Type B pancreatic cell (in vitro differentiated cells): Measurements from ENCODE around the gene TK2. TPM values are rescaled to one million over a fixed set of nuclear protein-coding genes. Genes with fewer than 3 reads are reported as not detected.

Source experiments
- DNase-seq: peaks from one replicate; pipeline ENCODE4 v3.0.0; 2021; ENCODE audit warnings: mixed read lengths; ENCODE audit not compliant: unreplicated experiment; ENCODE audit errors: extremely low spot score
- H3K27ac Mint-ChIP-seq: 2 replicates; pipeline ENCODE4 v1.8.0; 2021; ENCODE audit warnings: mild to moderate bottlenecking, mixed read lengths
- H3K27me3 Mint-ChIP-seq: 2 replicates; pipeline ENCODE4 v1.8.0; 2021; ENCODE audit warnings: mixed read lengths
- H3K36me3 Mint-ChIP-seq: 2 replicates; pipeline ENCODE4 v1.8.0; 2021; ENCODE audit warnings: mixed read lengths
- H3K4me1 Mint-ChIP-seq: one replicate; pipeline ENCODE4 v1.8.0; 2021; ENCODE audit warnings: mixed read lengths; ENCODE audit not compliant: unreplicated experiment
- H3K4me3 Mint-ChIP-seq: 2 replicates; pipeline ENCODE4 v1.8.0; 2021; ENCODE audit warnings: mild to moderate bottlenecking, mixed read lengths
- H3K9me3 Mint-ChIP-seq: 2 replicates; pipeline ENCODE4 v1.8.0; 2021; ENCODE audit warnings: mixed read lengths
- total RNA-seq: library from RNA; stranded (reverse); gene quantifications from 2 replicates; pipeline ENCODE4 v1.2.1, GENCODE V29; 2021; ENCODE audit warnings: low replicate concordance
- TF ChIP-seq, protein P1 (sequence below): fragments of 200-600 bp; sonication (generic); conservative IDR thresholded peaks from 2 replicates; pipeline ENCODE4 v1.5.0; 2021; ENCODE audit warnings: antibody characterized with exemption, mild to moderate bottlenecking

TK2 gene
- total RNA-seq, 1 donor from 2014 or later: 18.4 TPM

DNA sequence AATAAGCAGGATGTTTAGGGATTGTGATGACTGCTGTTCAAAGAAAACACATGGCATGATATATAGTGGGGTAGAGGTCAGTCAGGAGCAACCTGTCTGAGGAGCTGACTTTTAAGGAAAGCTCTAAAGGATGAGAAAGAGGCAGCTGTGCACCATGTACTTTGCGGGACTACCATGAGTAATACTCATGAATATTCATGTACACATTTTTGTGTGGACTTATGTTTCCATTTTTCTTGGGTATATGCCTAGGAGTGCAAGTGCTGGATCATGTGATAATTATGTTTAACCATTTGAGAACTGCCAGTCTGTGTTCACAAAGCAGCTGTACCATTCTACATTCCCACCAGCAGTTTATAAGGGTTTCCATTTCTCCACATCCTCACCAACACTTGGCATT lies 87.0 kb downstream of the TK2 start:
- H3K9me3 Mint-ChIP-seq: no peaks in the 10 kb centered on the region
- no peak for DNase-seq
- H3K36me3 Mint-ChIP-seq: no peaks in the 10 kb centered on the region
- no peaks in the 10 kb centered on the region for H3K4me1 Mint-ChIP-seq
- no peak overlapping the region for H3K4me3 Mint-ChIP-seq
- TF ChIP-seq, protein P1, sequence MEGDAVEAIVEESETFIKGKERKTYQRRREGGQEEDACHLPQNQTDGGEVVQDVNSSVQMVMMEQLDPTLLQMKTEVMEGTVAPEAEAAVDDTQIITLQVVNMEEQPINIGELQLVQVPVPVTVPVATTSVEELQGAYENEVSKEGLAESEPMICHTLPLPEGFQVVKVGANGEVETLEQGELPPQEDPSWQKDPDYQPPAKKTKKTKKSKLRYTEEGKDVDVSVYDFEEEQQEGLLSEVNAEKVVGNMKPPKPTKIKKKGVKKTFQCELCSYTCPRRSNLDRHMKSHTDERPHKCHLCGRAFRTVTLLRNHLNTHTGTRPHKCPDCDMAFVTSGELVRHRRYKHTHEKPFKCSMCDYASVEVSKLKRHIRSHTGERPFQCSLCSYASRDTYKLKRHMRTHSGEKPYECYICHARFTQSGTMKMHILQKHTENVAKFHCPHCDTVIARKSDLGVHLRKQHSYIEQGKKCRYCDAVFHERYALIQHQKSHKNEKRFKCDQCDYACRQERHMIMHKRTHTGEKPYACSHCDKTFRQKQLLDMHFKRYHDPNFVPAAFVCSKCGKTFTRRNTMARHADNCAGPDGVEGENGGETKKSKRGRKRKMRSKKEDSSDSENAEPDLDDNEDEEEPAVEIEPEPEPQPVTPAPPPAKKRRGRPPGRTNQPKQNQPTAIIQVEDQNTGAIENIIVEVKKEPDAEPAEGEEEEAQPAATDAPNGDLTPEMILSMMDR: no peak
- H3K27ac Mint-ChIP-seq: no peak overlapping the region
- peaks cover 41% of the 10 kb centered on the region for H3K27me3 Mint-ChIP-seq

DNA sequence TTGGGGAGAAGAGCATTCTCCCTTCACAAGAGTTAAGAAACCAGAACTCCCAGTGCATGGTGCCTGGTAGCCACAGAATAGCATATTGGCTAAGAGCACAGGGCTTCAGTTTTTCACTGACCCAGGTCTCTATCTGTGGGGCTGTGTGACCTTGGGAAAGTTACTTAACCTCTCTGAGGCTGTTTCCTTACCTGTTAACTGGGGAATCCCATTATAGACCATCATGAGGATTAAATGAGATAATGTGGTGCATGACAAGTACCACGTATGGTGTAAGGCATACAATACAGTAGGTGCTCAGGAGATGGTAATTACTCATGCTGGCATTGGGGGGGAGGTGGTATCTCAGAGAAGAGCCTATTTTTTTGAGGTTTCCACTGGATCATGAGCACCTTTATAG lies 89.2 kb downstream of the TK2 start:
- no peaks in the 10 kb centered on the region for H3K9me3 Mint-ChIP-seq
- H3K4me3 Mint-ChIP-seq: no peak overlapping the region
- TF ChIP-seq, protein P1: no peak
- H3K27me3 Mint-ChIP-seq: peaks cover 45% of the 10 kb centered on the region
- no peak overlapping the region for H3K27ac Mint-ChIP-seq
- DNase-seq: no peak
- H3K4me1 Mint-ChIP-seq: no peaks in the 10 kb centered on the region
- no peaks in the 10 kb centered on the region for H3K36me3 Mint-ChIP-seq

DNA sequence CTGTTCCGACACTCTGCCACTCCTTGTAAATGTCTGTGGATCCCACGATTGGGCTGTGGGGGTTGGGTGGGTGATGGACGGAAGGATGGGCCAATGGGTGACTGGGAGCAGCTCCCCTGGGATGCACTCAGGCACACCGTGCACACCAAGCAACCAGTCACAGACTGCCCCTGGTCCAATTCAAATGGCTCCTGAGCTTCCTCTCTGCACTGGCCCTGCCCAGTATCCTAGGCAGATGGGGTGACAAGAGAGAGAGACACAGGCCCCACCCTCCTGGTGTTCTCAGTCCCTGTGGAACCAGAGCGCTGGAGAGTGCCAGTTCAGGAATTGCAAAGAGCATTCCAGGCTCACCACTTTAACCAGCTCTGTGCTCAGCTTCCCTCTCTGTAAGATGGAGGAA lies 90.0 kb downstream of the TK2 start:
- TF ChIP-seq, protein P1: no peak
- no peak overlapping the region for H3K4me3 Mint-ChIP-seq
- H3K27ac Mint-ChIP-seq: no peak overlapping the region
- H3K36me3 Mint-ChIP-seq: no peaks in the 10 kb centered on the region
- no peak for DNase-seq
- peaks cover 38% of the 10 kb centered on the region for H3K27me3 Mint-ChIP-seq
- H3K9me3 Mint-ChIP-seq: no peaks in the 10 kb centered on the region
- no peaks in the 10 kb centered on the region for H3K4me1 Mint-ChIP-seq

DNA sequence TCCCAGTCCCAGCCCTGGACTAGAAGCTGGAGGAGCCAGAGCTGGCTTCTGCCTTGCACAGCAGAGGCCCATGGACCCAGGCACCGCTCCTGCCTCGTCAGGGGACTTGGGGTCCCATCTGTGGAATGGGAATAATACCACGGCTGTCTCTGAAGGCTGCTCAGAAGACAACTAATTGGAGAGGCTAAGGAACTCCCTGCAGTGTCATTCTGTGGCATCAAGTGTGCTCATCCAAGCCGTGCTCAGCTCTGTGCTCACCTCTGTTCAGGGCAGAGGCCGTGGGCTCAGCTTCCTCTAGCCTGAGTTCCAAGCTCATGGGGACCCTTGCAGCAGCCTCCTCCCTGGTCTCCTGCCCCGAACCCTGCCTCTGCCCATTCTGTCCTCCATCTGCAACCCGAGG lies 91.1 kb downstream of the TK2 start:
- Mint-ChIP-seq H3K36me3 (no peaks in the 10 kb centered on the region), H3K4me3 (no peak overlapping the region), H3K27me3 (peaks cover 33% of the 10 kb centered on the region), H3K27ac (no peak overlapping the region), H3K9me3 (no peaks in the 10 kb centered on the region), H3K4me1 (no peaks in the 10 kb centered on the region)
- DNase-seq: no peak
- TF ChIP-seq, protein P1: no peak

DNA sequence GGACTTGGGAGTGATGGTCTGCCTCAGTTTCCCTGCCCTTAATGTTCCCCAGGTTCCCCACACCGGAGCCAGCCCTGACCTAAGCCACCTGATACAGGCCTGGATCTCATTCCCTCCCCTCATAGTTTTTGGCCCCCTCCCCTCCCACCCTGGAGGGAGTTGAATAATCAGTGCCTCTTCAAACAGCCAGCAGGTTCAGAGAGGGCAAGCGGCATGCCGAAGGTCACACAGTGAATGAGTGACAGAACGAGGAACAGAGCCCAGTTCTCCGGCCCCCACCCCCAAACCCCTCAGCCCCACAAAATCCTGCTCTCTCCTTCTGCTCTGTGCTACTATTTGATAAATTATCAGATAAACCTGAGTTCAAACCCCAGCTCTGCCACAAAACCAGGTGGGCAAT lies 91.6 kb downstream of the TK2 start:
- Mint-ChIP-seq H3K27ac (no peak overlapping the region), H3K9me3 (no peaks in the 10 kb centered on the region), H3K27me3 (peaks cover 27% of the 10 kb centered on the region), H3K4me1 (no peaks in the 10 kb centered on the region), H3K36me3 (no peaks in the 10 kb centered on the region), H3K4me3 (no peak overlapping the region)
- TF ChIP-seq, protein P1: no peak
- no peak for DNase-seq

Other genes with a start within 250 kb of the TK2 start
- 0.40 and 0.46 TPM in 2 replicates for gene CDH5, start 183.4 kb downstream of the TK2 start, total RNA-seq
- 1.1 and 3.2 TPM in 2 replicates for gene BEAN1, start 122.8 kb downstream of the TK2 start, total RNA-seq
- 21.2 and 36.3 TPM in 2 replicates for gene CKLF, start 2.5 kb upstream of the TK2 start, total RNA-seq
- 3.4 and 8.4 TPM in 2 replicates for gene CMTM1, start 16.3 kb upstream of the TK2 start, total RNA-seq
- gene CMTM2, start 29.3 kb upstream of the TK2 start, total RNA-seq: 0.41 TPM in 1 of 2 replicates, not detected in the other
- gene CMTM3, start 54.6 kb upstream of the TK2 start, total RNA-seq: 28.0 and 45.2 TPM in 2 replicates
- gene CMTM4, start 146.6 kb upstream of the TK2 start, total RNA-seq: 64.4 and 72.1 TPM in 2 replicates
- 113 and 135 TPM in 2 replicates for gene DYNC1LI2, start 201.5 kb upstream of the TK2 start, total RNA-seq